Mesenchymal stem cell (in vitro differentiated cells and primary cell): ENCODE data around the gene PDCD6IP.
"Not testable (repeated sequence)": the region's sequence is repeated elsewhere in the genome, so short reads cannot be mapped to it uniquely, and the experiment has no call there.

ENCODE experiments used
- DNase-seq: peaks from one replicate; pipeline ENCODE4 v3.0.0-alpha.2; 2013
- H2AFZ ChIP-seq: one replicate; pipeline ENCODE4 v1.6.1; 2013; ENCODE audit warnings: low read depth, mild to moderate bottlenecking, control low read depth, inconsistent platforms, low read length, moderate library complexity
- H2AK5ac ChIP-seq: 2 replicates; pipeline ENCODE4 v1.6.1; 2013; ENCODE audit warnings: low read length, moderate library complexity, mild to moderate bottlenecking, inconsistent platforms; ENCODE audit not compliant: severe bottlenecking
- H2BK120ac ChIP-seq: one replicate; pipeline ENCODE4 v1.6.1; 2013; ENCODE audit warnings: low read depth, mild to moderate bottlenecking, inconsistent platforms, low read length, moderate library complexity
- H2BK12ac ChIP-seq, 2 experiments: one replicate each; pipeline ENCODE4 v1.6.1; 2013; ENCODE audit warnings: inconsistent platforms in 2 of 2, low read length in 2 of 2, mild to moderate bottlenecking in 2 of 2, moderate library complexity in 2 of 2, control low read depth in 1 of 2
- H2BK15ac ChIP-seq: one replicate; pipeline ENCODE4 v1.6.1; 2013; ENCODE audit warnings: mild to moderate bottlenecking, low read depth, inconsistent platforms; ENCODE audit not compliant: poor library complexity, severe bottlenecking
- H2BK5ac ChIP-seq: 2 replicates; pipeline ENCODE4 v1.6.1; 2013; ENCODE audit warnings: low read depth, mild to moderate bottlenecking, low read length, control low read depth, inconsistent platforms; ENCODE audit not compliant: poor library complexity, severe bottlenecking
- H3K14ac ChIP-seq, 2 experiments: one replicate each; pipeline ENCODE4 v1.6.1; 2013; ENCODE audit warnings: inconsistent platforms in 2 of 2, low read length in 2 of 2, control low read depth in 1 of 2, mild to moderate bottlenecking in 1 of 2, moderate library complexity in 1 of 2
- H3K18ac ChIP-seq, 2 experiments: one replicate each; pipeline ENCODE4 v1.6.1; 2013; ENCODE audit warnings: inconsistent platforms in 2 of 2, low read length in 2 of 2, control low read depth in 1 of 2, low read depth in 1 of 2, mild to moderate bottlenecking in 1 of 2
- H3K23ac ChIP-seq, 2 experiments: one replicate each; pipeline ENCODE4 v1.6.1; 2013; ENCODE audit warnings: inconsistent platforms in 2 of 2, low read length in 2 of 2, mild to moderate bottlenecking in 2 of 2, moderate library complexity in 2 of 2, control low read depth in 1 of 2
- H3K27ac ChIP-seq: 2 replicates; pipeline ENCODE4 v1.5.1; 2013; ENCODE audit warnings: mild to moderate bottlenecking, moderate library complexity, low read length, control low read depth, inconsistent platforms; ENCODE audit not compliant: poor library complexity, severe bottlenecking
- H3K27me3 ChIP-seq, 2 experiments: 2 replicates each; pipeline versions ENCODE4 v1.6.1 to v1.7.0; 2013; ENCODE audit warnings: low read length in 2 of 2, mild to moderate bottlenecking in 2 of 2, moderate library complexity in 2 of 2, control low read depth in 1 of 2, inconsistent platforms in 1 of 2; ENCODE audit not compliant: control insufficient read depth in 1 of 2, insufficient read depth in 1 of 2
- H3K36me3 ChIP-seq, 2 experiments: 2 replicates each; pipeline versions ENCODE4 v1.6.1 to v1.7.0; 2013; ENCODE audit warnings: low read length in 2 of 2, control low read depth in 1 of 2, inconsistent platforms in 1 of 2, low read depth in 1 of 2, mild to moderate bottlenecking in 1 of 2; ENCODE audit not compliant: insufficient read depth in 2 of 2, control insufficient read depth in 1 of 2
- H3K4ac ChIP-seq, 2 experiments: one replicate each; pipeline ENCODE4 v1.6.1; 2013; ENCODE audit warnings: inconsistent platforms in 2 of 2, low read length in 2 of 2, mild to moderate bottlenecking in 2 of 2, moderate library complexity in 2 of 2, control low read depth in 1 of 2, low read depth in 1 of 2
- H3K4me1 ChIP-seq: 2 replicates; pipeline ENCODE4 v1.6.1; 2013; ENCODE audit warnings: low read depth, low read length, control low read depth; ENCODE audit not compliant: control insufficient read depth, insufficient read depth
- H3K4me2 ChIP-seq: 2 replicates; pipeline ENCODE4 v1.6.1; 2013; ENCODE audit warnings: low read length, mild to moderate bottlenecking, inconsistent platforms; ENCODE audit not compliant: poor library complexity, severe bottlenecking
- H3K4me3 ChIP-seq, 2 experiments: 2 replicates each; pipeline versions ENCODE4 v1.5.1 to v1.7.0; 2013; ENCODE audit warnings: low read length in 2 of 2, mild to moderate bottlenecking in 2 of 2, control low read depth in 1 of 2, low read depth in 1 of 2; ENCODE audit not compliant: insufficient read depth in 1 of 2
- H3K79me1 ChIP-seq: replicated peaks from 2 replicates; pipeline ENCODE4 v1.6.1; 2013; ENCODE audit warnings: mild to moderate bottlenecking, control low read depth, low read length, inconsistent platforms; ENCODE audit not compliant: poor library complexity, severe bottlenecking
- H3K9ac ChIP-seq: 2 replicates; pipeline ENCODE4 v1.7.0; 2013; ENCODE audit warnings: mild to moderate bottlenecking, low read length, moderate library complexity
- H3K9me3 ChIP-seq: 2 replicates; pipeline ENCODE4 v1.7.0; 2013; ENCODE audit warnings: mild to moderate bottlenecking, low read length; ENCODE audit not compliant: control insufficient read depth
- H4K8ac ChIP-seq: one replicate; pipeline ENCODE4 v1.6.1; 2013; ENCODE audit warnings: inconsistent platforms, mild to moderate bottlenecking, low read length, moderate library complexity
- H4K91ac ChIP-seq: one replicate; pipeline ENCODE4 v1.6.1; 2013; ENCODE audit warnings: mild to moderate bottlenecking, low read length, inconsistent platforms
- WGBS: methylation state at CpG from one replicate; pipeline ENCODE4 v1.1.7; 2013; ENCODE audit warnings: mixed read lengths; 5-methylcytosine and 5-hydroxymethylcytosine counted together

PDCD6IP gene

GRCh38 chr3:33833408-33834095, 35.1 kb downstream of the PDCD6IP start:
- Histone ChIP-seq H3K9me3 (no peaks in the 10 kb centered on the region), H2BK120ac (no peak overlapping the region), H3K4me1 (no peaks in the 10 kb centered on the region), H3K79me1 (peaks cover 23% of the 10 kb centered on the region), H3K27me3 (no peaks in the 10 kb centered on the region), H2AK5ac (no peak overlapping the region), H4K91ac (no peak overlapping the region), H3K9ac (no peak overlapping the region), H3K4me3 (no peak overlapping the region), H3K27ac (no peak overlapping the region), H3K18ac (no peak overlapping the region), H2BK15ac (no peak overlapping the region), H2AFZ (no peak overlapping the region), H2BK12ac (no peak overlapping the region), H3K4ac (no peak overlapping the region), H4K8ac (no peak overlapping the region), H2BK5ac (no peak overlapping the region), H3K23ac (no peak overlapping the region), H3K36me3 (peaks cover 4 to 76% of the 10 kb centered on the region in 2 experiments), H3K14ac (no peak overlapping the region), H3K4me2 (no peak overlapping the region)
- WGBS: 100% methylated on average over 1 of the region's 1 CpG
- no peak for DNase-seq

- Histone ChIP-seq H2BK15ac (no peak overlapping the region), H3K27me3 (no peaks in the 10 kb centered on the region), H2AK5ac (no peak overlapping the region), H3K4me2 (no peak overlapping the region), H2AFZ (no peak overlapping the region), H3K4ac (no peak overlapping the region), H2BK12ac (no peak overlapping the region), H2BK5ac (no peak overlapping the region), H2BK120ac (no peak overlapping the region), H3K4me1 (no peaks in the 10 kb centered on the region), H3K27ac (no peak overlapping the region), H4K8ac (no peak overlapping the region), H3K14ac (no peak overlapping the region), H3K18ac (no peak overlapping the region), H3K23ac (no peak overlapping the region), H3K36me3 (peaks cover 7 to 74% of the 10 kb centered on the region in 2 experiments), H3K4me3 (no peak overlapping the region), H3K9ac (no peak overlapping the region), H3K9me3 (no peaks in the 10 kb centered on the region), H3K79me1 (peaks cover 23% of the 10 kb centered on the region), H4K91ac (no peak overlapping the region)
- no peak for DNase-seq
- 100% methylated on average over 1 of the region's 3 CpGs for WGBS
These were observed 35.6 kb downstream of the PDCD6IP start for GRCh38 chr3:33834096-33834453.

- no CpG with 5 or more reads among the region's 3 CpGs for WGBS
- H3K4me2 ChIP-seq, H2BK5ac ChIP-seq, H3K9ac ChIP-seq, H2BK15ac ChIP-seq, H2AK5ac ChIP-seq, H2BK120ac ChIP-seq, H3K9me3 ChIP-seq, H3K23ac ChIP-seq, H3K27me3 ChIP-seq, H3K4me3 ChIP-seq, H3K14ac ChIP-seq, DNase-seq, H3K18ac ChIP-seq, H3K4ac ChIP-seq, H3K27ac ChIP-seq, H4K8ac ChIP-seq, H4K91ac ChIP-seq, H2BK12ac ChIP-seq, H3K4me1 ChIP-seq, H2AFZ ChIP-seq: not testable (repeated sequence)
- Histone ChIP-seq H3K36me3 (peaks cover 7 to 65% of the 10 kb centered on the region in 2 experiments), H3K79me1 (peaks cover 14% of the 10 kb centered on the region)
These were observed 38.8 kb downstream of the PDCD6IP start for GRCh38 chr3:33837182-33837581.

GRCh38 chr3:33839283-33839682, 40.9 kb downstream of the PDCD6IP start:
- H3K18ac ChIP-seq: no peak overlapping the region
- no peak overlapping the region for H3K4me2 ChIP-seq
- H4K8ac ChIP-seq: no peak overlapping the region
- H2BK12ac ChIP-seq: no peak overlapping the region
- H3K4ac ChIP-seq: no peak overlapping the region
- H3K27ac ChIP-seq: no peak overlapping the region
- no peak overlapping the region for H2BK5ac ChIP-seq
- no peak overlapping the region for H3K23ac ChIP-seq
- no peak overlapping the region for H2BK15ac ChIP-seq
- H2AFZ ChIP-seq: no peak overlapping the region
- no peak for DNase-seq
- no peaks in the 10 kb centered on the region for H3K4me1 ChIP-seq
- H4K91ac ChIP-seq: no peak overlapping the region
- no peak overlapping the region for H3K14ac ChIP-seq
- H2BK120ac ChIP-seq: no peak overlapping the region
- H3K79me1 ChIP-seq: peaks cover 9% of the 10 kb centered on the region
- WGBS: 100% methylated on average over 1 of the region's 3 CpGs
- no peaks in the 10 kb centered on the region for H3K27me3 ChIP-seq
- H3K4me3 ChIP-seq: no peak overlapping the region
- H3K36me3 ChIP-seq: peaks cover 7 to 70% of the 10 kb centered on the region in 2 experiments
- no peak overlapping the region for H2AK5ac ChIP-seq
- no peak overlapping the region for H3K9ac ChIP-seq
- H3K9me3 ChIP-seq: no peaks in the 10 kb centered on the region
